HL-60 (cell line): ENCODE data around the gene C1S.
"Not testable (repeated sequence)": the region's sequence is repeated elsewhere in the genome, so short reads cannot be mapped to it uniquely, and the experiment has no call there.

Experiments used
- DNase-seq, 2 experiments: peaks; one replicate each; pipeline ENCODE4 v3.0.0-alpha.2; 2010 to 2020; ENCODE audit warnings: low read depth in 1 of 2, low spot score in 1 of 2
- H3K27ac ChIP-seq: fragments of 250-450 bp; sonication (Bioruptor Pico); replicated peaks from 2 replicates; pipeline ENCODE4 v1.5.1; 2020; ENCODE audit warnings: mild to moderate bottlenecking, moderate library complexity
- H3K27me3 ChIP-seq: fragments of 250-450 bp; sonication (Bioruptor Pico); 2 replicates; pipeline ENCODE4 v1.5.1; 2021; ENCODE audit warnings: mild to moderate bottlenecking, moderate library complexity; ENCODE audit not compliant: insufficient read depth, poor library complexity, severe bottlenecking
- H3K4me3 ChIP-seq: replicated peaks from 2 replicates; pipeline ENCODE4 v1.5.1; 2011; ENCODE audit warnings: mild to moderate bottlenecking, control low read depth, low read length; ENCODE audit not compliant: insufficient read depth
- GABPA ChIP-seq: IDR thresholded peaks from 2 replicates; pipeline ENCODE4 v1.6.1; 2012; ENCODE audit warnings: low read depth
- POLR2AphosphoS5 ChIP-seq: IDR thresholded peaks from 2 replicates; pipeline ENCODE4 v1.6.1; 2012; ENCODE audit warnings: low read depth
- SPI1 ChIP-seq: IDR thresholded peaks from 2 replicates; pipeline ENCODE4 v1.6.1; 2012; ENCODE audit warnings: low read depth, mild to moderate bottlenecking, borderline replicate concordance
- TF ChIP-seq, protein P1 (sequence below): IDR thresholded peaks from one replicate; pipeline ENCODE4 v1.5.1; 2011; ENCODE audit warnings: low read length, control low read depth, inconsistent platforms; ENCODE audit not compliant: insufficient read depth
- TF ChIP-seq, protein P2 (sequence below): IDR thresholded peaks from 2 replicates; pipeline ENCODE4 v1.6.1; 2012; ENCODE audit warnings: low read depth; ENCODE audit not compliant: insufficient replicate concordance

Gene C1S

DNA sequence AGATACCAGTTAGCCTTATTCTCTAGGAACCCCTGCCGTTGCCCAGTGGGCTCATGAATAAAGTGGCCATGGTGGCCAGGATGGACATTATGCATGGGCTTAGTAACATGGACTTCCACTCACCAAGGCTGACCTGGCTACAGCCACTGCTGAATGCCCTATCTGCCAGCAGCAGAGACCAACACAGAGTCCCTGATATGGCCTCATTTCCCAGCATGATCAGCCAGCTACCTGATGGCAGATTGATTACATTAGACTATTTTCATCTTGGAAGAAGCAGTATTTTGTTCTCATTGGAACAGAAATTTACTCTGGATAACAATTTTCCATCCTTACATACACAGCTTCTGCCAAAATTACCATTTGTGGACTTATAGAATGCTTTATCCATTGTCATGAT, 26.1 kb upstream of the C1S start:
- no peak overlapping the region for H3K4me3 ChIP-seq
- H3K27me3 ChIP-seq: no peaks in the 10 kb centered on the region
- no peak overlapping the region for H3K27ac ChIP-seq
- no peak for DNase-seq
- no peak for TF ChIP-seq POLR2AphosphoS5

DNA sequence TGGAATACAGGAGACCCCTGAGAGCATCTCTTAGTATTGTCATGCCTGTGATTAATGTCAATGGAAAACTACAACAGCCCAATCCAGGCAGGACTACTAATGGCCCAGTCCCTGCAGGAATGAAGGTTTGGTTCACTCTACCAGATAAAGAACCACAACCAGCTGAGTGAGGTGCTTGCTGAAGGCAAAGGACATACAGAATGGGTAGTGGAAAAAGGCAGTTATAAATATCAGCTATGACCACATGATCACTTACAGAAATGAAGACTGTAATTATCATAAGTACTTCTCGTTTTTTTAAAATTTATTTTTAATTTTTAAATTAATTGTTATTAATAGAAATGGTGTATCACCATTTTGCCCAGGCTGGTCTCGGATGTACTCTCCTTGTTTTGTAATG, 25.1 kb upstream of the C1S start:
- TF ChIP-seq GABPA: no peak
- TF ChIP-seq, protein P1, sequence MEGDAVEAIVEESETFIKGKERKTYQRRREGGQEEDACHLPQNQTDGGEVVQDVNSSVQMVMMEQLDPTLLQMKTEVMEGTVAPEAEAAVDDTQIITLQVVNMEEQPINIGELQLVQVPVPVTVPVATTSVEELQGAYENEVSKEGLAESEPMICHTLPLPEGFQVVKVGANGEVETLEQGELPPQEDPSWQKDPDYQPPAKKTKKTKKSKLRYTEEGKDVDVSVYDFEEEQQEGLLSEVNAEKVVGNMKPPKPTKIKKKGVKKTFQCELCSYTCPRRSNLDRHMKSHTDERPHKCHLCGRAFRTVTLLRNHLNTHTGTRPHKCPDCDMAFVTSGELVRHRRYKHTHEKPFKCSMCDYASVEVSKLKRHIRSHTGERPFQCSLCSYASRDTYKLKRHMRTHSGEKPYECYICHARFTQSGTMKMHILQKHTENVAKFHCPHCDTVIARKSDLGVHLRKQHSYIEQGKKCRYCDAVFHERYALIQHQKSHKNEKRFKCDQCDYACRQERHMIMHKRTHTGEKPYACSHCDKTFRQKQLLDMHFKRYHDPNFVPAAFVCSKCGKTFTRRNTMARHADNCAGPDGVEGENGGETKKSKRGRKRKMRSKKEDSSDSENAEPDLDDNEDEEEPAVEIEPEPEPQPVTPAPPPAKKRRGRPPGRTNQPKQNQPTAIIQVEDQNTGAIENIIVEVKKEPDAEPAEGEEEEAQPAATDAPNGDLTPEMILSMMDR: no peak
- TF ChIP-seq SPI1: no peak
- TF ChIP-seq, protein P2, sequence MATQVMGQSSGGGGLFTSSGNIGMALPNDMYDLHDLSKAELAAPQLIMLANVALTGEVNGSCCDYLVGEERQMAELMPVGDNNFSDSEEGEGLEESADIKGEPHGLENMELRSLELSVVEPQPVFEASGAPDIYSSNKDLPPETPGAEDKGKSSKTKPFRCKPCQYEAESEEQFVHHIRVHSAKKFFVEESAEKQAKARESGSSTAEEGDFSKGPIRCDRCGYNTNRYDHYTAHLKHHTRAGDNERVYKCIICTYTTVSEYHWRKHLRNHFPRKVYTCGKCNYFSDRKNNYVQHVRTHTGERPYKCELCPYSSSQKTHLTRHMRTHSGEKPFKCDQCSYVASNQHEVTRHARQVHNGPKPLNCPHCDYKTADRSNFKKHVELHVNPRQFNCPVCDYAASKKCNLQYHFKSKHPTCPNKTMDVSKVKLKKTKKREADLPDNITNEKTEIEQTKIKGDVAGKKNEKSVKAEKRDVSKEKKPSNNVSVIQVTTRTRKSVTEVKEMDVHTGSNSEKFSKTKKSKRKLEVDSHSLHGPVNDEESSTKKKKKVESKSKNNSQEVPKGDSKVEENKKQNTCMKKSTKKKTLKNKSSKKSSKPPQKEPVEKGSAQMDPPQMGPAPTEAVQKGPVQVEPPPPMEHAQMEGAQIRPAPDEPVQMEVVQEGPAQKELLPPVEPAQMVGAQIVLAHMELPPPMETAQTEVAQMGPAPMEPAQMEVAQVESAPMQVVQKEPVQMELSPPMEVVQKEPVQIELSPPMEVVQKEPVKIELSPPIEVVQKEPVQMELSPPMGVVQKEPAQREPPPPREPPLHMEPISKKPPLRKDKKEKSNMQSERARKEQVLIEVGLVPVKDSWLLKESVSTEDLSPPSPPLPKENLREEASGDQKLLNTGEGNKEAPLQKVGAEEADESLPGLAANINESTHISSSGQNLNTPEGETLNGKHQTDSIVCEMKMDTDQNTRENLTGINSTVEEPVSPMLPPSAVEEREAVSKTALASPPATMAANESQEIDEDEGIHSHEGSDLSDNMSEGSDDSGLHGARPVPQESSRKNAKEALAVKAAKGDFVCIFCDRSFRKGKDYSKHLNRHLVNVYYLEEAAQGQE: no peak
- no peak for TF ChIP-seq POLR2AphosphoS5
- Histone ChIP-seq H3K4me3 (no peak overlapping the region), H3K27ac (no peak overlapping the region), H3K27me3 (no peaks in the 10 kb centered on the region)
- DNase-seq: no peak

DNA sequence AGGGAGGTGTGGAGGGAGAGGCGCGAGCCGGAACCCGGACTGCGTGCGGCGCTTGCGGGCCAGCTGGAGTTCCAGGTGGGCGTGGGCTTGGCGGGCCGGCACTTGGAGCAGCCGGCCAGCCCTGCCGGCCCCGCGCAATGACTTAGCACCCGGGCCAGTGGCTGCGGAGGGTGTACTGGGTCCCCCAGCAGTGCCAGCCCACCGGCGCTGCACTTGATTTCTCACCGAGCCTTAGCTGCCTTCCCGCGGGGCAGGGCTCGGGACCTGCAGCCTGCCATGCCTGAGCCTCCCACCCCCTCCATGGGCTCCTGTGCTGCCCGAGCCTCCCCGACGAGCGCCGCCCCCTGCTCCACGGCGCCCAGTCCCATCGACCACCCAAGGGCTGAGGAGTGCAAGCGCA, 23.1 kb upstream of the C1S start:
- not testable (repeated sequence) for H3K27ac ChIP-seq, DNase-seq, H3K4me3 ChIP-seq, H3K27me3 ChIP-seq

DNA sequence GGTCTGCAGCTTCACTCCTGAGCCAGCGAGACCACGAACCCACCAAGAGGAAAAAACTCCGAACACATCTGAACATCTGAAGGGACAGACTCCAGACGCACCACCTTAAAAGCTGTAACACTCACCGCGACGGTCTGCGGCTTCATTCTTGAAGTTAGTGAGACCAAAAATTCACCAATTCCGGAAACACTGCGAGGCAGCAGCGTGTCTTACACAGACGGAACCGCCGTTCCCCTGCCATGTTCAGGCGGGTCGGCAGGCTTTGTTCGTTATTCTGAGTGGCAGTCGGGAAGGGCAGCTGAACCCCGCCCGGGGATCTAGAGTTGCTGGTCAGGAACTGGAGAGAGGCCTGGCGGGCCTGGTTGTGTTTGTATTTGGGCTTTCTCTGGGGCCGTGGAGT, 21.9 kb upstream of the C1S start:
- H3K27me3 ChIP-seq: no peaks in the 10 kb centered on the region
- no peak overlapping the region for H3K4me3 ChIP-seq
- TF ChIP-seq POLR2AphosphoS5 (no peak), SPI1 (no peak), GABPA (no peak)
- TF ChIP-seq, protein P1: no peak
- TF ChIP-seq, protein P2: no peak
- DNase-seq: no peak
- no peak overlapping the region for H3K27ac ChIP-seq

DNA sequence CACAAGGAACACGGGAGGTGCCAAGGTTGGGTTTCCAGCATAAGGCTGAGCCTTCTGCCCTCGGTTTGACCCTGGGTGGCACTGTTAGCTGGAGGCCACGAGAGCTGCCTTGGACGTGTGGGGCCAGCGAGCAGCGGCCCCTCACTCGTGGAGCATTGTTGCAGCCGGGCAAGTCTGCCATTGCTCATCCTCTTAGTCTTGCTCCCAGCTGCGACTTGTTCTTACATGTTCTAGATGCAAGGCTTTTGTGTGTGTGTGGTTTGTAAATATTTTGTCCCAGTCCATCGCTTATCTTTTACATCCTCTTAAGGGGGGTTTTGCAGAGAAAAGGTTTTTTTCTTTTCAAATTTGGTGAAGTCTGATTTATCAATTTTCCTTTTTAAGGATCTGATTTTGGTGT, 21.1 kb upstream of the C1S start:
- H3K27me3 ChIP-seq: no peaks in the 10 kb centered on the region
- H3K4me3 ChIP-seq: no peak overlapping the region
- TF ChIP-seq POLR2AphosphoS5 (no peak), SPI1 (no peak), GABPA (no peak)
- TF ChIP-seq, protein P2: no peak
- TF ChIP-seq, protein P1: no peak
- no peak overlapping the region for H3K27ac ChIP-seq
- no peak for DNase-seq
